ENCODE measurements around the gene AP1B1.

The AP1B1 gene

GRCh38 chr22:29328566-29329500 lies 59.5 kb downstream of the AP1B1 start:
- TF ChIP-seq CTCF (IDR thresholded peaks at IDR 0.05; ENCODE audit: low read depth, low read length, missing control alignments) = no peak
- H3K4me3 ChIP-seq (ENCODE audit: low read depth, low read length) = no peak overlapping the region
- DNase-seq (ENCODE audit: low read depth) = no peak

DNA sequence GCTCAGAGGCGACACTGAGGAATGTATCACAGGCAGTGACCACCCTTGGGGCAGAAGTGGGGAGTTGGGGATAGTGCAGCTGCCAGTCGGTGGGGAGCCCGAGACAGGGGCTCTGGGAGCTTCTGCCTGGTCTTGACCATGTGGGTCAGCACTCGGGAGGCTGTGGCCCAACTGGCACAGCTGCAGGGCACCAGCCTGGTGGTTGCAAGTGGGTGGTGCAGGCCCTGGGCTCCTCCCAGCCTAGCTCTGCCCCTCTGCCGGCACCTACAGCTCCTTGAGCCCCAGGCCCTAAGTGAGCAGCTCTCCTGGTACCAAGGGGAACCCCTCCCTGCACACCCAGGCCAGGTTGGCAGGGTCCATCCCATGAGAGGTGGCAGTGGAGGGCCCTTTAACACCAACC lies 60.3 kb downstream of the AP1B1 start:
- no peak overlapping the region for H3K4me3 ChIP-seq (ENCODE audit: low read depth, low read length)
- DNase-seq (ENCODE audit: low read depth) = no peak
- peak; percentile 16 for TF ChIP-seq CTCF (IDR thresholded peaks at IDR 0.05; ENCODE audit: low read depth, low read length, missing control alignments)

DNA sequence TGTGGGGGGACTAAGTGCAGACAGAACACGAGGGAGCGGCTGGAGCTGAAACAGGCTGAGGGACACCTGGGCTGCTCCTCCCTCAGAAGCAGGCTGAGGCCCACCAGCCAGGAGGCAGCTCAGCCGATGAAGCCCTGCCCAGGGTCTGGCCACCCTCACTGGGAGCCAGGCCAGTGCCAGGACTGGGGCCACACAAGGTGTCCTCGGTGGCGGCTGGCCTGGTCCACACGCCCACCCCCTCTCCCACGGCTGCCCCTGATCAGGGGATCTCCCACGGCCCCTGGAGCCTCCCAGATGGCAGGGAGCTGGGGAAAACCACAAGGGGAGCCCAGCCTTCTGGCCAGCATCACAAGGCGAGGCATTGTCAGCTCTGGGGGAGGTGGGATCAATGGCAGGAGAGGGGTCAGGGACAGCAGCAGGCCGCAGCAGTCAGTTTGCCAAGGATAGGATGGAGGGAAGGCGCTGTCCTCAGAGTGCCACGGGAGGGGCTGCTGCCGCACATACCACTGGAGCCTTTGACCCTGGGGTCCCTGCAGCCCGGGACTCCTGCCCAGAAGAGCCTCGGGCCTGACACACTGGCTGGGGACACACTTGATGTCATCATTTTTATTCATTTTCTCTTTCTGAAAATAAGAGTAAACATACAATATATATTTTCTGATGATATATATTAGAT lies 61.1 kb downstream of the AP1B1 start:
- DNase-seq (ENCODE audit: low read depth) = no peak
- no peak overlapping the region for H3K4me3 ChIP-seq (ENCODE audit: low read depth, low read length)
- TF ChIP-seq CTCF (IDR thresholded peaks at IDR 0.05; ENCODE audit: low read depth, low read length, missing control alignments) = no peak

DNA sequence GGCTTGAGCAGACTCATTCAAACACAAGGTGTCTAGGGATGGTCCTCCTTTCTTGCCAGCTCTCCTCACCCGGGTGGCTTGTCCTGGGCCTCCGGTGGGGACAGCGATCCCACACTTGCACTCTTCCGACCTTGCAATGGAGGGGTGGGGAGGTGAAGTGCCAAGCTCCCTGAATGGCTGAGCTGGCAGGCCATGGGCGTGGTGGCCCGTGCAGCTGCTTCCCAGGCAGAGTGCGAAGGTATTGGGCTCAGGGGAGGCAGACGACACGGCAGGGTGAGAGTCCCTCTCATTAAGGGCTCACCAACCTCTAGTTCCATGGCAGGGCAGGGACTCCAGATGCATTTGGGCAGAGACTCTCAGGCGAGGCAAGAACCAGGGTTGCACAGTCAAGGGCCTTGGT lies 61.9 kb downstream of the AP1B1 start:
- no peak for DNase-seq (ENCODE audit: low read depth)
- no peak overlapping the region for H3K4me3 ChIP-seq (ENCODE audit: low read depth, low read length)
- no peak for TF ChIP-seq CTCF (IDR thresholded peaks at IDR 0.05; ENCODE audit: low read depth, low read length, missing control alignments)

GRCh38 chr22:29325785-29326315 lies 62.5 kb downstream of the AP1B1 start:
- TF ChIP-seq CTCF (IDR thresholded peaks at IDR 0.05; ENCODE audit: low read depth, low read length, missing control alignments) = no peak
- no peak for DNase-seq (ENCODE audit: low read depth)
- no peak overlapping the region for H3K4me3 ChIP-seq (ENCODE audit: low read depth, low read length)

DNA sequence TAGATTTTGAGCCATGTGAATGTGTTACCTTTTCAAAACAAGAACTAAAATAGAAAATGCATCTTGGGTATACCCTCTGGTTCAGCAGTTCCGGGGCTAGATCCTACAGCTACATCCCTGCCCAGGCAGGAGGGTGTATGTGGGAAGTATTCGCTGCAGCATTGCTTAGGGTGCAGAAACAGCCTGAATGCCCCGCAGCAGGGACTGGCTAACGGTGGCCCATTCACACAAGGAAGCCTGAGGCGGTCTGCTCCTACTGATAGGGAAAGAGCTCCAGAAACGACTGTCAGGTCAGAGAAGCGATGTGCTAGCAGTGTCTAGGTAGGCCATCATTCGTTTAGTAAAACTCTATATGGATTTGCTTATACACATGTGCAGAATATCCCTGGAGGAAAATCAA lies 63.0 kb downstream of the AP1B1 start:
- H3K4me3 ChIP-seq (ENCODE audit: low read depth, low read length) = no peak overlapping the region
- no peak for DNase-seq (ENCODE audit: low read depth)
- no peak for TF ChIP-seq CTCF (IDR thresholded peaks at IDR 0.05; ENCODE audit: low read depth, low read length, missing control alignments)
